ENCODE measurements around the gene SHB. TPM values are rescaled to one million over a fixed set of nuclear protein-coding genes. Genes with fewer than 3 reads are reported as not detected.

SHB gene
- total RNA-seq, 1 experiment from 2014 or later: 28.7 TPM

- ATAC-seq (peak; percentile 64), DNase-seq (ENCODE audit: low read depth, low spot score) (no peak)
- Histone ChIP-seq H3K27ac (ENCODE audit: low read depth, low read length) (peak overlapping the region; percentile 32), H2AFZ (ENCODE audit: low read depth, low read length, poor library complexity, severe bottlenecking) (no peak overlapping the region), H3K4me1 (ENCODE audit: control insufficient read depth in 1 of 2, insufficient read depth in 2 of 2, low read length in 2 of 2) (peaks cover 46 to 56% of the 10 kb centered on the region in 2 experiments), H3K36me3 (ENCODE audit: control insufficient read depth in 1 of 2, insufficient read depth in 2 of 2, low read length in 2 of 2) (peaks cover 0 to 13% of the 10 kb centered on the region in 2 experiments; a peak in 1 of 4 replicates), H3K9me2 (ENCODE audit: insufficient read depth) (no peaks in the 10 kb centered on the region), H3K79me2 (ENCODE audit: insufficient read depth, low read length) (peaks cover 5% of the 10 kb centered on the region; the same call in 1 of the 2 replicates), H3K27me3 (ENCODE audit: insufficient read depth, low read length) (no peaks in the 10 kb centered on the region), H3K4me3 (replicated peaks in 1 of 2; ENCODE audit: low read depth in 1 of 2, low read length in 2 of 2) (no peak overlapping the region), H3K9me3 (ENCODE audit: control insufficient read depth in 1 of 2, insufficient read depth in 1 of 2, low read depth in 1 of 2, low read length in 2 of 2) (no peaks in the 10 kb centered on the region), H3K9ac (ENCODE audit: low read length) (peak overlapping the region; percentile 22; the same call in 1 of the 2 replicates), H4K20me1 (ENCODE audit: insufficient read depth) (no peaks in the 10 kb centered on the region), H3K4me2 (ENCODE audit: low read length) (peak overlapping the region; percentile 56)
- POLR2A ChIA-PET: no interaction called here
- BruUV-seq (replicated peaks): no TSS peak
- RAD21 ChIA-PET (ENCODE audit: low non-redundant PET in 1 of 2, low total read pairs in 2 of 2, uncharacterized antibody in 2 of 2, unreplicated experiment in 2 of 2): no interaction called here
- intact Hi-C loops (cut with micrococcal nuclease): no loop called here
- TF ChIP-seq SP1 (IDR thresholded peaks at IDR 0.05; ENCODE audit: low read depth): peak; percentile 43; the same call in 1 of the 2 replicates
- no peak for TF ChIP-seq CTCF (IDR thresholded peaks at IDR 0.05 in 2 of 3, conservative IDR thresholded peaks at IDR 0.05 in 1 of 3; ENCODE audit: borderline replicate concordance in 1 of 3, insufficient read depth in 1 of 3, low read depth in 2 of 3, low read length in 2 of 3)
- TF ChIP-seq ZNF274 (IDR thresholded peaks at IDR 0.05; ENCODE audit: low read depth, low read length): no peak
- TF ChIP-seq ATF3 (IDR thresholded peaks at IDR 0.05): no peak
- no peak for TF ChIP-seq TCF7L2 (IDR thresholded peaks at IDR 0.05; ENCODE audit: borderline replicate concordance, extremely low read depth, insufficient read depth, insufficient read length)
- peak; percentile 55 for TF ChIP-seq JUND (IDR thresholded peaks at IDR 0.05)
- peak; percentile 43; the same call in 1 of the 2 replicates for TF ChIP-seq FOSL1 (IDR thresholded peaks at IDR 0.05; ENCODE audit: low read depth)
- CTCF ChIA-PET: interaction anchor here (0.7 to 1.2 kb wide), 2 partner anchors 9 to 326 kb away, joined by 3 read pairs; no protein-coding TSS in a partner anchor
Observed at GRCh38 chr9:37938121-37938891, 130.7 kb downstream of the SHB start.
